NCI-H345 treated with DMSO at 0.1 percent for 48 hours (cell line): ENCODE measurements around the gene L2HGDH.
"Not testable (repeated sequence)": the region's sequence is repeated elsewhere in the genome, so short reads cannot be mapped to it uniquely, and the experiment has no call there.

ENCODE experiments used
- DNase-seq: peaks from one replicate; lab custom pipeline; 2025; ENCODE audit not compliant: unreplicated experiment; lab: John Stamatoyannopoulos, UW

Gene L2HGDH

GRCh38 chr14:50340045-50340444 lies 28.0 kb upstream of the L2HGDH start:
- no peak for DNase-seq

GRCh38 chr14:50339178-50339804 lies 27.3 kb upstream of the L2HGDH start:
- no peak for DNase-seq

GRCh38 chr14:50338587-50338986 lies 26.6 kb upstream of the L2HGDH start:
- no peak for DNase-seq

GRCh38 chr14:50335989-50336824 lies 24.2 kb upstream of the L2HGDH start:
- no peak for DNase-seq

- DNase-seq = peak; percentile 74
Observed at GRCh38 chr14:50335389-50335788, 23.4 kb upstream of the L2HGDH start.

- no peak for DNase-seq
Observed at GRCh38 chr14:50334211-50334610, 22.2 kb upstream of the L2HGDH start.

GRCh38 chr14:50333014-50333509 lies 21.0 kb upstream of the L2HGDH start:
- no peak for DNase-seq

- DNase-seq = no peak
Observed at GRCh38 chr14:50331596-50331995, 19.6 kb upstream of the L2HGDH start.

GRCh38 chr14:50321009-50321660 lies 9.1 kb upstream of the L2HGDH start:
- DNase-seq = peak; percentile 68

GRCh38 chr14:50320283-50320682 lies 8.3 kb upstream of the L2HGDH start:
- DNase-seq = no peak

- no peak for DNase-seq
Observed at GRCh38 chr14:50319721-50320120, 7.7 kb upstream of the L2HGDH start.

- DNase-seq = no peak
Observed at GRCh38 chr14:50319293-50319692, 7.3 kb upstream of the L2HGDH start.

- DNase-seq = no peak
Observed at GRCh38 chr14:50318031-50318626, 6.1 kb upstream of the L2HGDH start.

- DNase-seq = not testable (repeated sequence)
Observed at GRCh38 chr14:50314098-50314497, 2.1 kb upstream of the L2HGDH start.

GRCh38 chr14:50312734-50313054 lies 665 bp upstream of the L2HGDH start:
- peak; percentile 55 for DNase-seq

- DNase-seq = peak; percentile 31
Observed at GRCh38 chr14:50311337-50311971, 575 bp downstream of the L2HGDH start.

- DNase-seq = no peak
Observed at GRCh38 chr14:50310445-50310844, 1.6 kb downstream of the L2HGDH start.

GRCh38 chr14:50308363-50308915 lies 3.6 kb downstream of the L2HGDH start:
- no peak for DNase-seq

- DNase-seq = no peak
Observed at GRCh38 chr14:50303744-50304471, 8.1 kb downstream of the L2HGDH start.

GRCh38 chr14:50301914-50302313 lies 10.1 kb downstream of the L2HGDH start:
- no peak for DNase-seq
